Testis (tissue), 3 donors: Measurements from ENCODE around the gene PRKAB2. TPM values are rescaled to one million over a fixed set of nuclear protein-coding genes. Genes with fewer than 3 reads are reported as not detected.
"Not testable (repeated sequence)": the region's sequence is repeated elsewhere in the genome, so short reads cannot be mapped to it uniquely, and the experiment has no call there.

Experiments
- DNase-seq: peaks from one replicate; pipeline ENCODE4 v3.0.0-alpha.2; 2019
- H3K27ac ChIP-seq, 2 donors: fragments of 200-600 bp; sonication (generic); one replicate each; pipeline ENCODE4 v1.5.1; 2019
- H3K27me3 ChIP-seq: fragments of 200-600 bp; sonication (generic); one replicate; pipeline ENCODE4 v1.5.1; 2019
- H3K36me3 ChIP-seq: fragments of 200-600 bp; sonication (generic); one replicate; pipeline ENCODE4 v1.5.1; 2017; ENCODE audit warnings: low read depth; ENCODE audit errors: missing control alignments
- H3K4me1 ChIP-seq: fragments of 200-600 bp; sonication (generic); one replicate; pipeline ENCODE4 v1.5.1; 2019
- H3K4me3 ChIP-seq, 2 donors: fragments of 200-600 bp; sonication (generic); one replicate each; pipeline ENCODE4 v1.5.1; 2017 to 2019
- H3K9me3 ChIP-seq: fragments of 200-600 bp; sonication (generic); one replicate; pipeline ENCODE4 v1.5.1; 2017
- POLR2A ChIP-seq: fragments of 450-650 bp; IDR thresholded peaks from one replicate; pipeline ENCODE4 v1.6.1; 2017; ENCODE audit warnings: antibody characterized with exemption, mild to moderate bottlenecking, moderate library complexity
- WGBS, 2 donors: methylation state at CpG; one replicate each; pipeline ENCODE4 v1.1.5; 2018; 5-methylcytosine and 5-hydroxymethylcytosine counted together
- intact Hi-C: fragments of 100-400 bp; cut with DNase I; formaldehyde crosslinking; loops from one replicate; pipeline ENCODE4 v1.15.1; 2023; ENCODE audit warnings: low total_unique reads
- polyA plus RNA-seq: library from polyadenylated mRNA; stranded (reverse); fragments of 350-450 nt; fragmentation: Illumina TruSeq; extraction: RNeasy Lipid Tissue Mini Kit (QIAGEN cat#74804); gene quantifications from one replicate; pipeline ENCODE4 v1.2.3, GENCODE V29; 2014; ENCODE audit warnings: low read depth, low replicate concordance; ENCODE audit not compliant: insufficient read depth
- total RNA-seq, 2 donors: library from RNA; depleted of rRNA; stranded (reverse); fragments of >200 nt; gene quantifications; one replicate each; pipeline ENCODE4 v1.2.3, GENCODE V29; 2016
- TF ChIP-seq, protein P1 (sequence below), 3 experiments: fragments of 450-650 bp in 2 of 3; fragments of 200-600 bp in 1 of 3; sonication (generic) in 1 of 3; IDR thresholded peaks; one replicate each; pipeline ENCODE4 v1.5.1; 2016 to 2019; ENCODE audit warnings: antibody characterized with exemption in 3 of 3, mild to moderate bottlenecking in 2 of 3, moderate library complexity in 1 of 3

The PRKAB2 gene
- total and polyA plus RNA-seq, 3 donors from 2014 or later: 14.6 to 20.7 (median 15.5) TPM

DNA sequence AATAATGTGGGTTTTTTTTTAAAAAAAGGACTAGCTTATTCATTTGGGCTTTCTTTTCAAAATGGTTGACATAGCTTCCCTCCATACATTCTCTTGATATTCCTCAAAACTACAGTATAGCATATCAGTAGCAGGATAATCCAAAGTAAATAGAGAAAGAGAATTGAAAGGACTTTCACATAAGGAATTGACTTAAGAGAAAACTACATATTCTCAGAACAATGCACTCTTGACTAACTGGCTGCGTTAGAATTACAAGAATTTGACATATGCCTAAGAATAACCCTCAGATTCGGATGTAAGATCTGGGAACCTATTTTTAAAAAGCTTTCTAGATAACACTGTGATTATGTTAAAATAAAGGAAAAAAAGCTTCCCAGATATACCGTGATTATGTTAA is 3.1 kb downstream of the PRKAB2 start:
- H3K27ac ChIP-seq: no peak overlapping the region

DNA sequence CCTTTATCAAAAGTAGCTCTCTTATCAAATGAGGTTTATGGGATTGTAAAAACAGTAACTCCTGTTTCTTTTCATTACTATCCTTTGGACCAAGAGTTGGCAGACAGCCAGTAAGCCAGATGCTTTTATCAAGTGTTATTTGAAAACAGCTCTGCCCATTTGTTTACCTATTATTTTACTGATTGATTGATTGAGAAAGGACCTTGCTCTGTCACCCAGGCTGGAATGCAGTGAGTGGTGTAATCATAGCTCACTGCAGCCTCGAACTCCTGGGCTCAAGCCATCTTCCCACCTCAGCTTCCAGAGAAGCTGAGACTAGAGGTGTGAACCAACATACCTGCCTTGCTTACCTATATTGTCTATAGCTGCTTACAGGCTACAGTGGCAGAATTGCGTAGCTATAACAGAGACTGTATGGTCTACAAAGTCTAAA is 3.6 kb downstream of the PRKAB2 start:
- WGBS, 2 donors: 72 to 75% methylated on average over 2 of the region's 2 CpGs

More for the DNA sequence above, 3.1 kb downstream of the PRKAB2 start:
- TF ChIP-seq POLR2A: no peak
- no peak for DNase-seq
- H3K4me3 ChIP-seq: no peak overlapping the region
- no peaks in the 10 kb centered on the region for H3K36me3 ChIP-seq
- 62 to 73% methylated on average over 3 of the region's 3 CpGs for WGBS, 2 donors
- intact Hi-C loops: no loop called here
- no peaks in the 10 kb centered on the region for H3K27me3 ChIP-seq
- H3K9me3 ChIP-seq: no peaks in the 10 kb centered on the region
- peaks cover 20% of the 10 kb centered on the region for H3K4me1 ChIP-seq

DNA sequence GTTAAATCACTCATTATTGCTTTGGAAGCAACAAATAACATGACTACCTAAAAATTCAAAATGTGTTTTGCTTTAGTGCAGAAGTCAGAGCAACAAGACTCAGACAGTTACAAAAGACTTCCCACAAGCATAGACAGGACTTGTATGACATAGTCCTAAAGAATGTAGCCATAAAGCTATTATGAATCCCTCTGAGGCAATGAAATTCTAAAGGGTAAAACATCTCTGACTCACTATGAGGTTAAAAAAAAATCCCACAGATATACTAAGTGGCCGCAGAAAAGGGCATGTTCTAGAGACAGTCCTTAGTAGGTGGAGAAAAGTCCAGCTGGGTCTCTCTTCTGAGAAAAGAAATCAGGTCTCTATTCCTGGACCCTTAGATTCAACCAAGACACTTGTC is 4.9 kb downstream of the PRKAB2 start:
- no peak for DNase-seq
- TF ChIP-seq, protein P1, sequence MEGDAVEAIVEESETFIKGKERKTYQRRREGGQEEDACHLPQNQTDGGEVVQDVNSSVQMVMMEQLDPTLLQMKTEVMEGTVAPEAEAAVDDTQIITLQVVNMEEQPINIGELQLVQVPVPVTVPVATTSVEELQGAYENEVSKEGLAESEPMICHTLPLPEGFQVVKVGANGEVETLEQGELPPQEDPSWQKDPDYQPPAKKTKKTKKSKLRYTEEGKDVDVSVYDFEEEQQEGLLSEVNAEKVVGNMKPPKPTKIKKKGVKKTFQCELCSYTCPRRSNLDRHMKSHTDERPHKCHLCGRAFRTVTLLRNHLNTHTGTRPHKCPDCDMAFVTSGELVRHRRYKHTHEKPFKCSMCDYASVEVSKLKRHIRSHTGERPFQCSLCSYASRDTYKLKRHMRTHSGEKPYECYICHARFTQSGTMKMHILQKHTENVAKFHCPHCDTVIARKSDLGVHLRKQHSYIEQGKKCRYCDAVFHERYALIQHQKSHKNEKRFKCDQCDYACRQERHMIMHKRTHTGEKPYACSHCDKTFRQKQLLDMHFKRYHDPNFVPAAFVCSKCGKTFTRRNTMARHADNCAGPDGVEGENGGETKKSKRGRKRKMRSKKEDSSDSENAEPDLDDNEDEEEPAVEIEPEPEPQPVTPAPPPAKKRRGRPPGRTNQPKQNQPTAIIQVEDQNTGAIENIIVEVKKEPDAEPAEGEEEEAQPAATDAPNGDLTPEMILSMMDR (IDR thresholded peaks at IDR 0.05): no peak
- TF ChIP-seq POLR2A: no peak
- Histone ChIP-seq H3K9me3 (no peaks in the 10 kb centered on the region), H3K4me1 (peaks cover 12% of the 10 kb centered on the region), H3K27me3 (no peaks in the 10 kb centered on the region), H3K4me3 (no peak overlapping the region), H3K27ac (no peak overlapping the region), H3K36me3 (no peaks in the 10 kb centered on the region)
- WGBS, 2 donors: 92 to 100% methylated on average over 1 of the region's 1 CpG
- intact Hi-C loops: no loop called here

More for the DNA sequence above, 3.6 kb downstream of the PRKAB2 start:
- Histone ChIP-seq H3K9me3 (no peaks in the 10 kb centered on the region), H3K27me3 (no peaks in the 10 kb centered on the region), H3K4me1 (peaks cover 16% of the 10 kb centered on the region), H3K27ac (no peak overlapping the region), H3K4me3 (no peak overlapping the region), H3K36me3 (no peaks in the 10 kb centered on the region)
- intact Hi-C loops: no loop called here
- no peak for TF ChIP-seq POLR2A
- TF ChIP-seq, protein P1 (IDR thresholded peaks at IDR 0.05): no peak
- peak; percentile 43 for DNase-seq

DNA sequence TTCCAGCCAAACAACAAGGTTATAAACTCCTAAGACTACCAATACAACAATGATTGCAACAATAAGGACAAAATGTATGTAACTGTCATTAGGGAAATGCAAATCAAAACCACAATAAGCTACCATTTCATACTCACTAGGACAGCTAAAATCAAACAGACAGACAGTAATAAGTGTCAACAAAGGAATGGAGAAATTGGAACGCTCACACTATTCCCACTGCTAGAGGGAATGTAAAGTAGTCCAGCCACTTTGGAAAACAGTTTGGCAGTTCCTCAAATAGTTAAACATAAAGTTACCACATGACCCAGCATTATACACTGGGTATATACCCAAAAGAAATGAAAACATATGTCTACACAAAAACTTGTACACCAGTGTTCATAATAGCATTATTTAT is 9.3 kb downstream of the PRKAB2 start:
- no peaks in the 10 kb centered on the region for H3K4me1 ChIP-seq
- 94 to 100% methylated on average over 1 of the region's 1 CpG for WGBS, 2 donors
- intact Hi-C loops: no loop called here

DNA sequence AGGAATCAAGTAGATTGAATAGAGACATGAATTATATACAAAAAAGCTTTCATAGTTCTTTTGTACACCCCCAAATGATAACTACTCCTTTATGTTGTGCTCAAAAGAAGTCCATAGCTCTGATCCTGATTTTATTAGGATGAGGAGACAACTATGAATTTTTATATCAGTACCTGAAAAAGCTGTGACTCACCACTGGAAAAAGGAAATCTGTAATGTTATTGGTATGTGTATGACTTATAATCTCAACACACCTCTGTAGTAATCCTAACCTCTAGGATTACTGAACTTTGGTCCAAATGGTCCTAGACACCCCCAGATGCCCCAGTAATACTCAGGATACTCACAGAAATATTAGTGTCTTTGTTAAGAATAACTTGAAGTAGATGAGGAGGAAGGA is 10.2 kb downstream of the PRKAB2 start:
- intact Hi-C loops: no loop called here
- DNase-seq: no peak
- no peaks in the 10 kb centered on the region for H3K27me3 ChIP-seq
- no peak overlapping the region for H3K4me3 ChIP-seq
- TF ChIP-seq, protein P1 (IDR thresholded peaks at IDR 0.05): no peak
- TF ChIP-seq POLR2A: no peak
- no peaks in the 10 kb centered on the region for H3K36me3 ChIP-seq
- no peaks in the 10 kb centered on the region for H3K4me1 ChIP-seq
- H3K9me3 ChIP-seq: no peaks in the 10 kb centered on the region
- no peak overlapping the region for H3K27ac ChIP-seq

More for the DNA sequence above, 9.3 kb downstream of the PRKAB2 start:
- H3K36me3 ChIP-seq: no peaks in the 10 kb centered on the region
- no peak overlapping the region for H3K27ac ChIP-seq
- no peak for TF ChIP-seq POLR2A
- TF ChIP-seq, protein P1 (IDR thresholded peaks at IDR 0.05): no peak
- DNase-seq: no peak
- no peaks in the 10 kb centered on the region for H3K9me3 ChIP-seq
- no peak overlapping the region for H3K4me3 ChIP-seq
- H3K27me3 ChIP-seq: no peaks in the 10 kb centered on the region

DNA sequence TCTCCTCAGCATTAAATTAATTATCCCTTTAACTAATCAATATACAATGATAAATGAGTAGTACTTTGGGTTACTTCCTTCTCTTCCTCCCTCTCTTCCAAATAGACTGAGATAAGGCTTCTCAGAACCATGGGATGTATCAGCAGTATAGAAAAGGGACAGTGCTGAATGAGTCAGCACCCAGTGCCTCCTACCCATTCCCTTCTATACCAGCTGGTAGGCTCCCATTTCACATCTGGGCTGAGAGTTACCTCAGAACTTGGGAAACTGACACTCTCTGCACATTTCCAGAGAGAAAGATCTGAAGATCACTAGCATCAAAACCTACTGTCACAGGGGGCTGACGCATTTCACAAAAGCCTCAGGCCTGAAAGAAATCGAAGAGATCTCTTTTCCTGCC is 15.2 kb downstream of the PRKAB2 start:
- H3K36me3 ChIP-seq, H3K4me1 ChIP-seq, intact Hi-C loops, DNase-seq, H3K9me3 ChIP-seq, H3K4me3 ChIP-seq, H3K27me3 ChIP-seq, H3K27ac ChIP-seq: not testable (repeated sequence)
- 94 to 98% methylated on average over 2 of the region's 2 CpGs for WGBS, 2 donors
